Measurements from ENCODE around the gene RAB8A.

RAB8A gene

DNA sequence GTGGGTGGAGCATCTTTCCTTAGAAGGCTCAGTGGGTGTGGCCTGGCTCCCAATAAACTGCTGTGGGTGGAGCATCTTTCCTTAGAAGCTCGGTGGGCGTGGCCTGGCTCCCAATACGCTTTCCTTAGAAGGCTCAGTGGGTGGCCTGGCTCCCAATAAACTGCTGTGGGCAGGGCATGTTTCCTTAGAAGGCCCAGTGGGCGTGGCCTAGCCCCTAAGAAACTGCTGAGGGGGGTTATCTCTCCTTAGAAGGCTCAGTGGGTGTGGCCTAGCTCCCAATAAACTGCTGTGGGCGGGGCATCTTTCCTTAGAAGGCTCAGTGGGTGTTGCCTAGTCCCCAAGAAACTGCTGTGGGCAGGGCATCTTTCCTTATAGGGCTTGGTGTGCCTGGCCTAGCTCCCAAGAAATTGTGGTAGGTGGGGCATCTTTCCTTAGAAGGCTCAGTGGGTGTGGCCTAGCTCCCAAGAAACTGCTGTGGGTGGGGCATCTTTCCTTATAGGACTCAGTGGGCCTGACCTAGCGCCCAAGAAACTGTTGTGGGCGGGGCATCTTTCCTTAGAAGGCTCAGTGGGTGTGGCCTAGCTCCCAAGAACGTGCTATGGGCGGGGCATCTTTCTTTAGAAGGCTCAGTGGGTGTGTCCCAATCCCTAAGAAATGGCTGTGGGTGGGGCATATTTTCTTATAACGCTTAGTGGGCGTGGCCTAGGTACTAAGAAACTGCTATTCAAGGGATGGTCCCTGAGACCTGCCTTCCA lies 42.1 kb downstream of the RAB8A start:
- H3K36me3 ChIP-seq (ENCODE audit: insufficient read depth): no peaks in the 10 kb centered on the region
- no peak overlapping the region for H3K4me2 ChIP-seq
- H3K4me1 ChIP-seq (ENCODE audit: low read depth, poor library complexity, severe bottlenecking): peaks cover 10% of the 10 kb centered on the region

DNA sequence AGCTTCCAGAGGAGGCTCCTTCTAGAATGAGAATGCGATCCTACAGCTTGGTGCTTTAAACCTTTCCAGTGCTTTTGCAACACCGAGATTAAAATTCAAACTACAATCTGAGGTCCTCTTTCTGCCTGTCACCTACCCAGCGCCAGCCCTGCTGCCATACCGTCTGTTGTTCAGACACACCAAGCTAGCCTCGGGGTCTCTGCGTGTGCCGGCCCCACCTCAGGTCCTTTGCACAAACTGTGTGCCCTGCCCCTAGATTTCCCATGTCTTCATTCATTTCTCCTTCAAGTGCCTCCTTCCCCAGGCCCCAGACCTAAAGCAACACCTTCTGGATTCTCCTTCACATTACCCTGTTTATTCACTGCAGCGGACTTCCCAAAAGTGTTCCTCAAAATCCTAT lies 42.9 kb downstream of the RAB8A start:
- no peaks in the 10 kb centered on the region for H3K27me3 ChIP-seq (ENCODE audit: insufficient read depth, low read depth)
- no peak overlapping the region for H3K9ac ChIP-seq
- no peaks in the 10 kb centered on the region for H4K20me1 ChIP-seq (ENCODE audit: insufficient read depth)
- peaks cover 10% of the 10 kb centered on the region for H3K4me1 ChIP-seq (ENCODE audit: low read depth, poor library complexity, severe bottlenecking)
- TF ChIP-seq, protein P1, sequence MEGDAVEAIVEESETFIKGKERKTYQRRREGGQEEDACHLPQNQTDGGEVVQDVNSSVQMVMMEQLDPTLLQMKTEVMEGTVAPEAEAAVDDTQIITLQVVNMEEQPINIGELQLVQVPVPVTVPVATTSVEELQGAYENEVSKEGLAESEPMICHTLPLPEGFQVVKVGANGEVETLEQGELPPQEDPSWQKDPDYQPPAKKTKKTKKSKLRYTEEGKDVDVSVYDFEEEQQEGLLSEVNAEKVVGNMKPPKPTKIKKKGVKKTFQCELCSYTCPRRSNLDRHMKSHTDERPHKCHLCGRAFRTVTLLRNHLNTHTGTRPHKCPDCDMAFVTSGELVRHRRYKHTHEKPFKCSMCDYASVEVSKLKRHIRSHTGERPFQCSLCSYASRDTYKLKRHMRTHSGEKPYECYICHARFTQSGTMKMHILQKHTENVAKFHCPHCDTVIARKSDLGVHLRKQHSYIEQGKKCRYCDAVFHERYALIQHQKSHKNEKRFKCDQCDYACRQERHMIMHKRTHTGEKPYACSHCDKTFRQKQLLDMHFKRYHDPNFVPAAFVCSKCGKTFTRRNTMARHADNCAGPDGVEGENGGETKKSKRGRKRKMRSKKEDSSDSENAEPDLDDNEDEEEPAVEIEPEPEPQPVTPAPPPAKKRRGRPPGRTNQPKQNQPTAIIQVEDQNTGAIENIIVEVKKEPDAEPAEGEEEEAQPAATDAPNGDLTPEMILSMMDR (conservative IDR thresholded peaks at IDR 0.05; ENCODE audit: low read depth, low read length): no peak
- no peaks in the 10 kb centered on the region for H3K36me3 ChIP-seq (ENCODE audit: insufficient read depth)
- no peak overlapping the region for H3K4me2 ChIP-seq
- no peak overlapping the region for H3K27ac ChIP-seq
- no peak overlapping the region for H3K4me3 ChIP-seq (IDR thresholded peaks at IDR 0.05; ENCODE audit: insufficient read depth, low read depth, low read length)
- H2AFZ ChIP-seq (ENCODE audit: low read depth): no peak overlapping the region
- H3K79me2 ChIP-seq (ENCODE audit: insufficient read depth, low read depth): no peaks in the 10 kb centered on the region

More for the DNA sequence above, 42.1 kb downstream of the RAB8A start:
- TF ChIP-seq, protein P1 (conservative IDR thresholded peaks at IDR 0.05; ENCODE audit: low read depth, low read length): no peak
- Histone ChIP-seq H3K79me2 (ENCODE audit: insufficient read depth, low read depth) (no peaks in the 10 kb centered on the region), H3K4me3 (IDR thresholded peaks at IDR 0.05; ENCODE audit: insufficient read depth, low read depth, low read length) (no peak overlapping the region), H2AFZ (ENCODE audit: low read depth) (no peak overlapping the region), H4K20me1 (ENCODE audit: insufficient read depth) (no peaks in the 10 kb centered on the region), H3K9ac (no peak overlapping the region), H3K27me3 (ENCODE audit: insufficient read depth, low read depth) (no peaks in the 10 kb centered on the region), H3K27ac (no peak overlapping the region)

DNA sequence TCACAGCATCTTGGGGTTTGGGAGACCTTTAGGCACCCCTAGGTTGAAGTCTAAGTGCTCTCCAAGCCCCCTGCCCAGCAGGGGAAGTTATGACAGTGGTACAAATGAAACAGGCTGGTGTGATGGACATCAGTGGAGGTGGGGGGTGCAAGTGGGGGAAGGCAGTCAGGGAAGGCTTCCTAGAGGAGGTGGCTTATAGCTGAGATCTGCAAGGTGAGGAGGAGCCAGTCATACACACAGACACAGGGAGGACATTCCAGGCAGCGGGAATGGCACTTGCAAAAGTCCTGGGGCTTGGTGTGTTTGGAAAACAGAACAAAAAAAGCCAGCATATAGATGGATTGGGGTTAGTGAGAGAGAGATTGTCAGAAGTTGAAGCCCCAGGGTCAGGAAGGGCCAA lies 43.4 kb downstream of the RAB8A start:
- Histone ChIP-seq H3K27ac (no peak overlapping the region), H3K36me3 (ENCODE audit: insufficient read depth) (no peaks in the 10 kb centered on the region), H3K4me2 (no peak overlapping the region), H3K27me3 (ENCODE audit: insufficient read depth, low read depth) (no peaks in the 10 kb centered on the region), H3K4me3 (IDR thresholded peaks at IDR 0.05; ENCODE audit: insufficient read depth, low read depth, low read length) (no peak overlapping the region), H3K4me1 (ENCODE audit: low read depth, poor library complexity, severe bottlenecking) (peaks cover 10% of the 10 kb centered on the region), H3K9ac (no peak overlapping the region), H3K79me2 (ENCODE audit: insufficient read depth, low read depth) (no peaks in the 10 kb centered on the region), H2AFZ (ENCODE audit: low read depth) (no peak overlapping the region), H4K20me1 (ENCODE audit: insufficient read depth) (no peaks in the 10 kb centered on the region)
- TF ChIP-seq, protein P1 (conservative IDR thresholded peaks at IDR 0.05; ENCODE audit: low read depth, low read length): no peak

DNA sequence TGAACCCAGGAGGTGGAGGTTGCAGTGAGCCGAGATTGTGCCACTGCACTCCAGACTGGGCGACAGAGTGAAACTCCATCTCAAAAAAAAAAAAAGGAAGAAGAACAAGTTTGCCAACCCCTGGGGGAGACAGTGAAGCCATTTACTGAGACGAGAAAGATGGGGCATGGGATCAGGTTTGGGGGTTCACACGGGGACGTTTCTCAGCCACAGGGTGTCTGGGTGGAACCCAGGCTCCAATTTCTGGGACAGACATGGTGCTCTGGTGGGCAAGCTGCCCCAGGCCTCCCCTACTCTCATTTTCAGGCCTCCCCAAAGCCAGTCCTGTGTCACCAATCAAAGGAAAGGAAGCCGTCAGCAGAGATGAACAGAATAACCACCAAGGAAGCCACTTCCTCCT lies 45.2 kb downstream of the RAB8A start:
- Histone ChIP-seq H3K4me2 (no peak overlapping the region), H2AFZ (ENCODE audit: low read depth) (no peak overlapping the region), H3K79me2 (ENCODE audit: insufficient read depth, low read depth) (no peaks in the 10 kb centered on the region), H3K27me3 (ENCODE audit: insufficient read depth, low read depth) (no peaks in the 10 kb centered on the region), H3K27ac (no peak overlapping the region), H3K4me1 (ENCODE audit: low read depth, poor library complexity, severe bottlenecking) (peaks cover 10% of the 10 kb centered on the region), H3K4me3 (IDR thresholded peaks at IDR 0.05; ENCODE audit: insufficient read depth, low read depth, low read length) (no peak overlapping the region), H3K36me3 (ENCODE audit: insufficient read depth) (no peaks in the 10 kb centered on the region), H3K9ac (no peak overlapping the region), H4K20me1 (ENCODE audit: insufficient read depth) (no peaks in the 10 kb centered on the region)
- TF ChIP-seq, protein P1 (conservative IDR thresholded peaks at IDR 0.05; ENCODE audit: low read depth, low read length): no peak

Data from KMS-11 (cell line).